ENCODE data around the gene ANKS3.

Gene ANKS3

GRCh38 chr16:4752351-4753100 is 18.5 kb upstream of the ANKS3 start:
- no peak overlapping the region for H2BK15ac ChIP-seq (ENCODE audit: low read length)
- H3K23ac ChIP-seq (ENCODE audit: low read depth, low read length, poor library complexity) = no peak overlapping the region
- H3K79me1 ChIP-seq (ENCODE audit: low read depth, low read length) = no peaks in the 10 kb centered on the region
- H2AK5ac ChIP-seq (ENCODE audit: low read depth, low read length) = no peak overlapping the region
- no peak overlapping the region for H3K27ac ChIP-seq (replicated peaks; ENCODE audit: low read length)
- no peak overlapping the region for H3K4me2 ChIP-seq (ENCODE audit: insufficient read depth, low read length, poor library complexity, severe bottlenecking)
- no peak overlapping the region for H3K9ac ChIP-seq (ENCODE audit: low read depth, low read length, poor library complexity)
- H3K36me3 ChIP-seq (replicated peaks in 1 of 2; ENCODE audit: control insufficient read depth in 2 of 2, insufficient read depth in 2 of 2, low read length in 2 of 2) = peaks cover 30 to 67% of the 10 kb centered on the region in 2 donors
- peaks cover 7 to 12% of the 10 kb centered on the region in 2 donors for H3K9me3 ChIP-seq (replicated peaks in 1 of 2; ENCODE audit: control insufficient read depth in 2 of 2, insufficient read depth in 1 of 2, low read depth in 1 of 2, low read length in 2 of 2)
- H2AFZ ChIP-seq (ENCODE audit: low read length) = no peak overlapping the region
- no peak overlapping the region for H3K4ac ChIP-seq (ENCODE audit: low read length)
- H3K4me3 ChIP-seq (ENCODE audit: low read length in 2 of 2) = no peak overlapping the region
- no peak overlapping the region for H3K18ac ChIP-seq (ENCODE audit: low read length)
- H4K8ac ChIP-seq (ENCODE audit: low read depth, low read length) = no peak overlapping the region
- H3K27me3 ChIP-seq (ENCODE audit: control insufficient read depth in 3 of 3, insufficient read depth in 3 of 3, low read depth in 1 of 3, low read length in 3 of 3) = no peaks in the 10 kb centered on the region
- no peak overlapping the region for H2BK5ac ChIP-seq (ENCODE audit: low read length)
- WGBS, 2 donors (ENCODE audit: extremely low coverage in 2 of 2, insufficient read length in 2 of 2, insufficient replicate concordance in 1 of 2) = no CpG with 5 or more reads among the region's 44 CpGs
- peaks cover 0 to 1% of the 10 kb centered on the region in 2 donors for H3K4me1 ChIP-seq (ENCODE audit: control insufficient read depth in 2 of 2, insufficient read depth in 1 of 2, low read depth in 1 of 2, low read length in 2 of 2)
- no peak overlapping the region for H2BK120ac ChIP-seq (ENCODE audit: low read depth, low read length)
- H2BK12ac ChIP-seq (ENCODE audit: low read length) = no peak overlapping the region
- no peak for DNase-seq (ENCODE audit: low spot score)
- H3K14ac ChIP-seq (ENCODE audit: low read length) = no peak overlapping the region
- H4K91ac ChIP-seq (ENCODE audit: low read depth, low read length, poor library complexity) = no peak overlapping the region

GRCh38 chr16:4750896-4751295 is 16.8 kb upstream of the ANKS3 start:
- H2BK15ac ChIP-seq (ENCODE audit: low read length) = no peak overlapping the region
- no CpG with 5 or more reads among the region's 8 CpGs for WGBS, 2 donors (ENCODE audit: extremely low coverage in 2 of 2, insufficient read length in 2 of 2, insufficient replicate concordance in 1 of 2)

GRCh38 chr16:4749700-4750257 is 15.7 kb upstream of the ANKS3 start:
- DNase-seq (ENCODE audit: low spot score) = no peak
- Histone ChIP-seq H3K36me3 (replicated peaks in 1 of 2; ENCODE audit: control insufficient read depth in 2 of 2, insufficient read depth in 2 of 2, low read length in 2 of 2) (peaks cover 22 to 43% of the 10 kb centered on the region in 2 donors), H3K4me2 (ENCODE audit: insufficient read depth, low read length, poor library complexity, severe bottlenecking) (no peak overlapping the region), H3K4me3 (ENCODE audit: low read length in 2 of 2) (peak overlapping the region in 1 of 2 donors; percentile 39), H2BK12ac (ENCODE audit: low read length) (no peak overlapping the region), H2BK5ac (ENCODE audit: low read length) (no peak overlapping the region), H4K91ac (ENCODE audit: low read depth, low read length, poor library complexity) (no peak overlapping the region), H3K18ac (ENCODE audit: low read length) (no peak overlapping the region), H2AK5ac (ENCODE audit: low read depth, low read length) (no peak overlapping the region), H3K27ac (replicated peaks; ENCODE audit: low read length) (no peak overlapping the region), H2BK15ac (ENCODE audit: low read length) (no peak overlapping the region), H3K9me3 (replicated peaks in 1 of 2; ENCODE audit: control insufficient read depth in 2 of 2, insufficient read depth in 1 of 2, low read depth in 1 of 2, low read length in 2 of 2) (peaks cover 2% of the 10 kb centered on the region in 2 donors), H4K8ac (ENCODE audit: low read depth, low read length) (no peak overlapping the region), H3K14ac (ENCODE audit: low read length) (no peak overlapping the region), H3K4ac (ENCODE audit: low read length) (no peak overlapping the region), H3K4me1 (ENCODE audit: control insufficient read depth in 2 of 2, insufficient read depth in 1 of 2, low read depth in 1 of 2, low read length in 2 of 2) (peaks cover 0 to 7% of the 10 kb centered on the region in 2 donors), H2BK120ac (ENCODE audit: low read depth, low read length) (no peak overlapping the region), H2AFZ (ENCODE audit: low read length) (no peak overlapping the region), H3K27me3 (ENCODE audit: control insufficient read depth in 3 of 3, insufficient read depth in 3 of 3, low read depth in 1 of 3, low read length in 3 of 3) (no peaks in the 10 kb centered on the region), H3K79me1 (ENCODE audit: low read depth, low read length) (no peaks in the 10 kb centered on the region), H3K23ac (ENCODE audit: low read depth, low read length, poor library complexity) (no peak overlapping the region), H3K9ac (ENCODE audit: low read depth, low read length, poor library complexity) (no peak overlapping the region)
- no CpG with 5 or more reads among the region's 10 CpGs for WGBS, 2 donors (ENCODE audit: extremely low coverage in 2 of 2, insufficient read length in 2 of 2, insufficient replicate concordance in 1 of 2)

More at GRCh38 chr16:4750896-4751295, 16.8 kb upstream of the ANKS3 start:
- peaks cover 0 to 7% of the 10 kb centered on the region in 2 donors for H3K4me1 ChIP-seq (ENCODE audit: control insufficient read depth in 2 of 2, insufficient read depth in 1 of 2, low read depth in 1 of 2, low read length in 2 of 2)
- H3K27me3 ChIP-seq (ENCODE audit: control insufficient read depth in 3 of 3, insufficient read depth in 3 of 3, low read depth in 1 of 3, low read length in 3 of 3) = no peaks in the 10 kb centered on the region
- H4K8ac ChIP-seq (ENCODE audit: low read depth, low read length) = no peak overlapping the region
- no peak overlapping the region for H2BK5ac ChIP-seq (ENCODE audit: low read length)
- no peaks in the 10 kb centered on the region for H3K79me1 ChIP-seq (ENCODE audit: low read depth, low read length)
- H3K18ac ChIP-seq (ENCODE audit: low read length) = no peak overlapping the region
- H3K9me3 ChIP-seq (replicated peaks in 1 of 2; ENCODE audit: control insufficient read depth in 2 of 2, insufficient read depth in 1 of 2, low read depth in 1 of 2, low read length in 2 of 2) = peaks cover 7 to 11% of the 10 kb centered on the region in 2 donors
- no peak overlapping the region for H3K27ac ChIP-seq (replicated peaks; ENCODE audit: low read length)
- DNase-seq (ENCODE audit: low spot score) = no peak
- H2AK5ac ChIP-seq (ENCODE audit: low read depth, low read length) = no peak overlapping the region
- no peak overlapping the region for H3K9ac ChIP-seq (ENCODE audit: low read depth, low read length, poor library complexity)
- no peak overlapping the region for H4K91ac ChIP-seq (ENCODE audit: low read depth, low read length, poor library complexity)
- H3K23ac ChIP-seq (ENCODE audit: low read depth, low read length, poor library complexity) = no peak overlapping the region
- no peak overlapping the region for H3K14ac ChIP-seq (ENCODE audit: low read length)
- no peak overlapping the region for H3K4me2 ChIP-seq (ENCODE audit: insufficient read depth, low read length, poor library complexity, severe bottlenecking)
- no peak overlapping the region for H2AFZ ChIP-seq (ENCODE audit: low read length)
- no peak overlapping the region for H3K4me3 ChIP-seq (ENCODE audit: low read length in 2 of 2)
- H2BK12ac ChIP-seq (ENCODE audit: low read length) = no peak overlapping the region
- H2BK120ac ChIP-seq (ENCODE audit: low read depth, low read length) = no peak overlapping the region
- H3K36me3 ChIP-seq (replicated peaks in 1 of 2; ENCODE audit: control insufficient read depth in 2 of 2, insufficient read depth in 2 of 2, low read length in 2 of 2) = peaks cover 29 to 53% of the 10 kb centered on the region in 2 donors
- no peak overlapping the region for H3K4ac ChIP-seq (ENCODE audit: low read length)

GRCh38 chr16:4748682-4749411 is 14.8 kb upstream of the ANKS3 start:
- Histone ChIP-seq H3K4me2 (ENCODE audit: insufficient read depth, low read length, poor library complexity, severe bottlenecking) (no peak overlapping the region), H2BK12ac (ENCODE audit: low read length) (no peak overlapping the region), H3K9ac (ENCODE audit: low read depth, low read length, poor library complexity) (peak overlapping the region; percentile 12), H2AK5ac (ENCODE audit: low read depth, low read length) (peak overlapping the region; percentile 69), H3K4me3 (ENCODE audit: low read length in 2 of 2) (no peak overlapping the region), H4K91ac (ENCODE audit: low read depth, low read length, poor library complexity) (no peak overlapping the region), H3K14ac (ENCODE audit: low read length) (no peak overlapping the region), H3K23ac (ENCODE audit: low read depth, low read length, poor library complexity) (peak overlapping the region; percentile 30), H4K8ac (ENCODE audit: low read depth, low read length) (no peak overlapping the region), H3K4ac (ENCODE audit: low read length) (no peak overlapping the region), H3K79me1 (ENCODE audit: low read depth, low read length) (no peaks in the 10 kb centered on the region), H3K18ac (ENCODE audit: low read length) (no peak overlapping the region), H2BK15ac (ENCODE audit: low read length) (no peak overlapping the region), H3K9me3 (replicated peaks in 1 of 2; ENCODE audit: control insufficient read depth in 2 of 2, insufficient read depth in 1 of 2, low read depth in 1 of 2, low read length in 2 of 2) (no peaks in the 10 kb centered on the region), H2BK120ac (ENCODE audit: low read depth, low read length) (no peak overlapping the region), H2BK5ac (ENCODE audit: low read length) (peak overlapping the region; percentile 49), H3K27ac (replicated peaks; ENCODE audit: low read length) (no peak overlapping the region), H3K36me3 (replicated peaks in 1 of 2; ENCODE audit: control insufficient read depth in 2 of 2, insufficient read depth in 2 of 2, low read length in 2 of 2) (peaks cover 19 to 37% of the 10 kb centered on the region in 2 donors), H2AFZ (ENCODE audit: low read length) (no peak overlapping the region), H3K27me3 (ENCODE audit: control insufficient read depth in 3 of 3, insufficient read depth in 3 of 3, low read depth in 1 of 3, low read length in 3 of 3) (no peaks in the 10 kb centered on the region), H3K4me1 (ENCODE audit: control insufficient read depth in 2 of 2, insufficient read depth in 1 of 2, low read depth in 1 of 2, low read length in 2 of 2) (peaks cover 0 to 7% of the 10 kb centered on the region in 2 donors)
- no peak for DNase-seq (ENCODE audit: low spot score)
- no CpG with 5 or more reads among the region's 16 CpGs for WGBS, 2 donors (ENCODE audit: extremely low coverage in 2 of 2, insufficient read length in 2 of 2, insufficient replicate concordance in 1 of 2)

Measured in neuronal stem cell (in vitro differentiated cells).